NT2/D1 (cell line): ENCODE measurements around the gene FRMD4B.

ENCODE experiments used
- DNase-seq: peaks from one replicate; pipeline ENCODE4 v3.0.0-alpha.2; 2011; ENCODE audit warnings: low read depth, low spot score
- H3K27me3 ChIP-seq: 2 replicates; pipeline ENCODE4 v1.6.0; 2011; ENCODE audit warnings: mild to moderate bottlenecking; ENCODE audit not compliant: insufficient read length, insufficient read depth
- H3K36me3 ChIP-seq: 2 replicates; pipeline ENCODE4 v1.6.1; 2011; ENCODE audit warnings: mild to moderate bottlenecking, low read length, mixed read lengths; ENCODE audit not compliant: insufficient read depth, insufficient read length
- H3K4me1 ChIP-seq: 2 replicates; pipeline ENCODE4 v1.5.1; 2011; ENCODE audit not compliant: insufficient read depth, insufficient read length
- H3K4me3 ChIP-seq: 2 replicates; pipeline ENCODE4 v1.5.1; 2011; ENCODE audit warnings: low read depth; ENCODE audit not compliant: insufficient read length
- H3K9ac ChIP-seq: 2 replicates; pipeline ENCODE4 v1.6.0; 2011; ENCODE audit warnings: low read depth; ENCODE audit not compliant: insufficient read length
- H3K9me3 ChIP-seq: 2 replicates; pipeline ENCODE4 v1.5.1; 2011; ENCODE audit warnings: mild to moderate bottlenecking, low read length; ENCODE audit not compliant: insufficient read depth
- SUZ12 ChIP-seq: IDR thresholded peaks from 2 replicates; pipeline ENCODE4 v1.6.1; 2011; ENCODE audit not compliant: insufficient read length, insufficient read depth; ENCODE audit errors: extremely low read depth
- YY1 ChIP-seq: IDR thresholded peaks from 2 replicates; pipeline ENCODE4 v1.6.1; 2011; ENCODE audit not compliant: insufficient read length, insufficient read depth
- ZNF274 ChIP-seq: IDR thresholded peaks from 2 replicates; pipeline ENCODE4 v1.6.1; 2011; ENCODE audit warnings: mild to moderate bottlenecking, low read depth, low read length

Gene FRMD4B

DNA sequence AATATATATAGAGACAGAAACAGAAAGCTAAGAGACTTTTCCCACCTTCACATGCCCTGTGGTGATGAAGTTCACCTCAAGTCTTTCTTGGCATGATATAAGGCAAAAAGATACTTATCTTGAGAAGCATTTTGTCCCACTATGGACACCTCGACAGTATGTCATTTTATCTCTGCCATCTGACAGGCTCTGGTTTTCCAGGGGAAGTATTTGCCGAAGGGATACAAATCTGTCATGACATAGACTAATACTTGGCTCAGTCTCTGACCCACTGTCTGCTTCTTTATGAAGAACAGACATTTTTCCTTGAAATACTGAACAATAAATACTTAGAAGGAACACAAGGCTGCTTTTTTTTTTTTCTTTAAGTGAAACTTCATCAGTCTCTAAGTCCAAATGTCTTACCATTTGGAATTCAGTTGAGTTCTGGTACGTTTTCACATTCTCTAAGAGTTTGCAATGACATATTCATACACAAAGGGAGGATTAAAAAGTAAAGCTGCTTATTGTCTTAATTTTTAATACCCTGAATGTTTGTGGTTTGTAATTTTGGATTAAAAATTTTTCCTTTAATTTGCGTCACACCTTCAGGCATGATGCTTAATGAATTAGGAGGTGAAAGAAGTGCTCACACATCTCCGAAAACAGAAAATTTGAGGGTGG, 175.7 kb downstream of the FRMD4B start:
- peaks cover 56% of the 10 kb centered on the region for H3K36me3 ChIP-seq
- DNase-seq, result no peak
- H3K4me3 ChIP-seq, result no peak overlapping the region
- no peak for TF ChIP-seq ZNF274
- TF ChIP-seq YY1, result no peak
- TF ChIP-seq SUZ12, result no peak
- H3K27me3 ChIP-seq, result no peaks in the 10 kb centered on the region
- H3K9me3 ChIP-seq, result no peaks in the 10 kb centered on the region
- no peak overlapping the region for H3K9ac ChIP-seq
- H3K4me1 ChIP-seq, result no peaks in the 10 kb centered on the region

DNA sequence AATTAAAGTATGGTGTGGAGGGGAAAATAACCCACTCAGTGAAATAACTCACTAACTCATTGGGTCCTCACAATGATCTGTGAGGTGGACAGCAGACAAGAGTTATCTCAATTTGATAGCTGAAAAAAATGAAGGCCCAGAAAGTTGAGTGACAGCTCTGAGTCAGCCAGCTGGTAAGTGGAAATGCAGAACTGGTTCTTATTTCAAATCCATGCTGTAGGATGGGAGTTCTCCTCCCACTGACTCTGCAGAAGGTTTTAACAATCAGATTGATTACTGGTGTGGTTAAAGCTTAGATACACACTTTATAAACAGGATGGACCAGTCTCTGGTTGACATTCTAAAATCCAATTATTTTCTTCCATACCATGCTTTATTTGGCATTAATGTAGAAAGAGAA, 176.5 kb downstream of the FRMD4B start:
- TF ChIP-seq ZNF274, result no peak
- TF ChIP-seq SUZ12, result no peak
- TF ChIP-seq YY1, result no peak
- no peaks in the 10 kb centered on the region for H3K4me1 ChIP-seq
- DNase-seq, result no peak
- H3K36me3 ChIP-seq, result peaks cover 51% of the 10 kb centered on the region
- no peak overlapping the region for H3K4me3 ChIP-seq
- H3K27me3 ChIP-seq, result no peaks in the 10 kb centered on the region
- H3K9ac ChIP-seq, result no peak overlapping the region
- H3K9me3 ChIP-seq, result no peaks in the 10 kb centered on the region

DNA sequence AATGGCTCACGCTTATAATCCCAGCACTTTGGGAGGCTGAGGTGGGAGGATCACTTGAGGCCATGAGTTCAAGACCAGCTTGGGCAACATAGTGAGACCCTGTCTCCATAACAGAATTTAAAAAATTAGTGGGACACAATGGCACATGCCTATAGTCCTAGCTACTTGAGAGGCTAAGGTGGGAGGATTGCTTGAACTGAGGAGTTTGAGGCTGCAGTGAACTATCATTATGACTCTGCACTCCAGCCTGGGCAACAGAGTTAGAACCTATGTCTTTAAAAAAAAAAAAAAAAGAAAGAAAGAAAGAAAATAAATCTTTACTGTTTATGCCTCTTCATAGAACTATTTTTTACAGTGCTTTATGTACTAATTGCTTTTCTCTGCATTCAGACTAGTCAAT, 178.9 kb downstream of the FRMD4B start:
- DNase-seq, result no peak
- no peak for TF ChIP-seq ZNF274
- TF ChIP-seq SUZ12, result no peak
- no peaks in the 10 kb centered on the region for H3K4me1 ChIP-seq
- no peak overlapping the region for H3K4me3 ChIP-seq
- H3K9me3 ChIP-seq, result no peaks in the 10 kb centered on the region
- peaks cover 38% of the 10 kb centered on the region for H3K36me3 ChIP-seq
- no peaks in the 10 kb centered on the region for H3K27me3 ChIP-seq
- no peak overlapping the region for H3K9ac ChIP-seq

DNA sequence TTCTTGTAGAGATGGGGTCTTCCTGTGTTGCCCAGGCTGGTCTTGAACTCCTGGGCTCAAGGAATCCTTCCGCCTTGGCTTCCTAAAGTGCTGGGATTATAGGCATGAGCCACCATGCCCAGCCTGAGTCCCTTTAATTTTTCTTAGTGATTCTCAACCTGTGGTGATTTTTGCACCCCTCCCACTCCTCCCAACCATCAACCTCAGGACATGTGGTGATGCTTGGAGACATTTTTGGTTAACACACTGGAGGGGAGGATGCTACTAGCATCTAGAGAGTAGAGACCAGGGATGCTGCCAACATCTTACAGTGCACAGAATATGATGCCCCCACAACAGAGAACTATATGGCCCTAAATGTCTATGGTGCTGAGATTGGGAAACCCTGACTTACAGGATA, 180.5 kb downstream of the FRMD4B start:
- Histone ChIP-seq H3K9me3 (no peaks in the 10 kb centered on the region), H3K9ac (no peak overlapping the region), H3K36me3 (peaks cover 29% of the 10 kb centered on the region), H3K27me3 (no peaks in the 10 kb centered on the region), H3K4me3 (no peak overlapping the region), H3K4me1 (peaks cover 2% of the 10 kb centered on the region)
- DNase-seq, result no peak
- TF ChIP-seq ZNF274, result no peak

DNA sequence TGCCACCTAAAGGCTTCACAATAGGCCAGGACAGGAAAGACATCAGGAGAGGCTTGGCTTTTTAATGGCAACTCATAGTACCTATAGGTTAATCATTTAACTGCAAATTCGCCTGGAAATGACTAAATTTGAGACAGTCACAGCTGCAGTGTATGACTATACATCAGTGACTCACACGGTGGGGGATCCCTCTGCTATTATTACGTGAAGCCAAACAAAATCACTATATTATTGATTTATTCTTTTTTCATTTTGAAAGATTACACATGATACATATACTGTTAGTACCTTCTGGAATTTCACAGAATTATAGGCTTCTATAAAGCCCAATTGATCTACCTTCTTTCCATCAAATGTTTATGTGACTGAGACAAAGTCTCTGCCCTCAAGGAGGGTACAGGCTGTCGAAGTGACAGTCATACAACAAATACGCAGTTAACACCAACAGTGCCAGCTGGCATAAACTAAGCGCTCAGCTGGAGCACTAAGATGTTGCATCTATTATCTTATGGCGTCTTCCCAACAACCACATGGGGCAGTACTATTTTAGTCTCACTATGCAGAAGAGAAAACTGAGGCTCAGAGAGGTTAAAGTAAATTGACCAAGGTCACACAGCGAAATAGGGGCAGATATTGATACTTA, 181.5 kb downstream of the FRMD4B start:
- H3K27me3 ChIP-seq, result no peaks in the 10 kb centered on the region
- H3K4me1 ChIP-seq, result peaks cover 2% of the 10 kb centered on the region
- H3K9me3 ChIP-seq, result no peaks in the 10 kb centered on the region
- no peak for DNase-seq
- H3K36me3 ChIP-seq, result peaks cover 22% of the 10 kb centered on the region
- no peak overlapping the region for H3K9ac ChIP-seq
- no peak overlapping the region for H3K4me3 ChIP-seq
- no peak for TF ChIP-seq ZNF274
- TF ChIP-seq YY1, result no peak
- TF ChIP-seq SUZ12, result no peak

DNA sequence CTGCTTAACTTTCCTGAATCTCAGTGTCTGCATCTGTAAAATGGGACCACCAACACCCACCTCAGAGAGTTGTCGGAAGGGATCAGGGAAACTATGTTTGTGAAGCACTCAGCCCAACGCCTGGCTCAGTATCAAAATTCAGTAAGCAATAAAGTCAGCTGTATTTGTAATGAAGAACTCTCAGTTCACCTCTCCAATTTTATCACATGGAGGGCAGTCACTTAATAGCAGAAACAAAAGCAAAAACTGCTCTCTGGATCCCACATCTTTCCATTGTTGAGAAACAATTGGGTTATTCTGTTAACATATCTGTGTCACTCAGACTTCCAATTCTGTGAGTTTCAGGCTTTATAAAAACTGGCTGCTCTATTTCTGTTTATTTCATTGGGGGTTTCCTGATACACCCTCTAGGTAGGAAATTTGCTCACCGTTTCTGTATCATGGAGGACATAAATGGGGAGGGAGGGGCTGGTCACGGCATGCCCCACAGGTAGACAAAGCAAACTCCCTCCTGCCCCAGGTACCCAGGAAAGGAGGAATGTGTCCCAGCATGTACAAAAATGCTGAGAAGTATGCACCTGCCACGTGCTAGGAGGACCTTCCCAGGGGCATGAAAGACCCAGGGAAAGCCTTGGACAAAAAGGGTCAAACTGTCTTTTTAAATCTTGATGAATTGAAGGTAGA, 182.1 kb downstream of the FRMD4B start:
- Histone ChIP-seq H3K4me1 (peaks cover 2% of the 10 kb centered on the region), H3K4me3 (no peak overlapping the region), H3K9ac (no peak overlapping the region), H3K36me3 (peaks cover 18% of the 10 kb centered on the region), H3K9me3 (no peaks in the 10 kb centered on the region), H3K27me3 (no peaks in the 10 kb centered on the region)
- DNase-seq, result no peak
- TF ChIP-seq ZNF274, result no peak
- no peak for TF ChIP-seq SUZ12
- TF ChIP-seq YY1, result no peak

DNA sequence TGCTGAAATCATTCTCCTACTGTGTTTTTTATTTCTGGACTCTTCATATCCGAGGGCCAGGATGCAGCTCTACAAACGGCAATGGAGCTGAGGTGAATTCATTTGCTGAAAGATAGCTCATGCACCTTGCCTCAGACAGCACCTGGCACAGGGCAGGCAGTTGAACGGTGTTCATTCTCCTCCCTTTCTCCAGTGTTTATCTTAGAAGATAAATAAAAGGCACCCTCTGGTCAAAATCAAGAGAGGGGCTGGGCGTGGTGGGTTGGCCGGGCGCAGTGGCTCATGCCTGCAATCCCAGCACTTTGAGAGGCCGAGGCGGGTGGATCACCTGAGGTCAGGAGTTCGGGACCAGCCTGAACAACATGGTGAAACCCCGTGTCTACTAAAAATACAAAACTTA, 184.2 kb downstream of the FRMD4B start:
- TF ChIP-seq ZNF274 (no peak), SUZ12 (no peak), YY1 (no peak)
- Histone ChIP-seq H3K27me3 (no peaks in the 10 kb centered on the region), H3K36me3 (peaks cover 17% of the 10 kb centered on the region), H3K4me1 (peaks cover 2% of the 10 kb centered on the region), H3K4me3 (no peak overlapping the region), H3K9ac (no peak overlapping the region), H3K9me3 (no peaks in the 10 kb centered on the region)
- no peak for DNase-seq
